ENCODE results near the gene GNB1L. TPM values are rescaled to one million over a fixed set of nuclear protein-coding genes. Genes with fewer than 3 reads are reported as not detected.

The GNB1L gene
- total RNA-seq, 1 experiment from 2014 or later, result 17.9 TPM

- no peak overlapping the region for H3K4me3 ChIP-seq (ENCODE audit: low read depth, low read length, poor library complexity, severe bottlenecking)
- DNase-seq (ENCODE audit: low spot score), result no peak
- H3K9me3 ChIP-seq (ENCODE audit: low read depth, low read length, poor library complexity, severe bottlenecking), result no peaks in the 10 kb centered on the region
- ChIA-PET POLR2A (ENCODE audit: low non-redundant PET) (no interaction called here), CTCF (interaction anchor here (1.2 kb wide), 1 partner anchor 154 kb away, joined by 10 read pairs; no protein-coding TSS in a partner anchor)
- H3K27ac ChIP-seq (ENCODE audit: low read depth, low read length, poor library complexity, severe bottlenecking), result no peak overlapping the region
- intact Hi-C loops (cut with micrococcal nuclease; ENCODE audit: unreplicated experiment), result no loop called here
- peaks cover 15% of the 10 kb centered on the region for H3K4me1 ChIP-seq (ENCODE audit: insufficient read depth, low read length, poor library complexity, severe bottlenecking)
- no peaks in the 10 kb centered on the region for H3K36me3 ChIP-seq (ENCODE audit: insufficient read depth, low read length, poor library complexity, severe bottlenecking)
- TF ChIP-seq EZH2 (IDR thresholded peaks at IDR 0.05; ENCODE audit: borderline replicate concordance, low read depth, low read length, poor library complexity, severe bottlenecking) (no peak), CTCF (conservative IDR thresholded peaks at IDR 0.05; ENCODE audit: low read depth, low read length) (no peak)
- no TSS peak for BruUV-seq (replicated peaks)
- peaks cover 54% of the 10 kb centered on the region for H3K27me3 ChIP-seq (replicated peaks; ENCODE audit: insufficient read depth, low read depth, low read length, poor library complexity)
Observed at GRCh38 chr22:19755722-19756287, 98.9 kb downstream of the GNB1L start.

DNA sequence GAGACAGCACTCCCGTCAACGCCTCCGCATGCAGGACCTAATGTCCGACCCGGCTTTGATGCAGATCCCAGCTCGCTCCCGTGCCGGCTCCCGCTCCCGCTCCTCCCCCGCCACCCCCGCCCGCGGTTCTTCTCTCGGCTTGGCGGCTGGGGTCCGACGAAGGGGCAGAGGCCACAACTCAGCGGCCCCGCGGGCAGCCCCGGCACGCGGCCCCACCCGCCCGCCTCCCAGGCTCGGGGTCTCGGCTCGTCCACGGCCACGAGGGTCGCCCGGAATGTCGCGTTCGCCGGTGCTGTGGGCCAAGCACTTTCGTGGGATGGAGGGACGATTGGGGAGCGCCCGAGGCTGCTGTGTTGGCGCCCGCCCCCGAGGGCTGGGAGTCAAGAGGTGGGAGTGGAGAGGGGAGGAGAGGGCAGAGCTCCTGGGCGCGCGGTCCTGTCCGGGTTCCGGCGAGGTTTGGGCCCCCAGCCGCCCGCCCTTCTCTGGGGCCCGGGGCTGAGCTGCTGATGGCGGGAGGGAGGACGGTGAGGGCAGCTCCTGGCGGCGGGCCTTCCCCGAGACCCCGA lies 99.4 kb downstream of the GNB1L start:
- intact Hi-C loops (cut with micrococcal nuclease; ENCODE audit: unreplicated experiment), result no loop called here
- CTCF ChIA-PET, result no interaction called here

DNA sequence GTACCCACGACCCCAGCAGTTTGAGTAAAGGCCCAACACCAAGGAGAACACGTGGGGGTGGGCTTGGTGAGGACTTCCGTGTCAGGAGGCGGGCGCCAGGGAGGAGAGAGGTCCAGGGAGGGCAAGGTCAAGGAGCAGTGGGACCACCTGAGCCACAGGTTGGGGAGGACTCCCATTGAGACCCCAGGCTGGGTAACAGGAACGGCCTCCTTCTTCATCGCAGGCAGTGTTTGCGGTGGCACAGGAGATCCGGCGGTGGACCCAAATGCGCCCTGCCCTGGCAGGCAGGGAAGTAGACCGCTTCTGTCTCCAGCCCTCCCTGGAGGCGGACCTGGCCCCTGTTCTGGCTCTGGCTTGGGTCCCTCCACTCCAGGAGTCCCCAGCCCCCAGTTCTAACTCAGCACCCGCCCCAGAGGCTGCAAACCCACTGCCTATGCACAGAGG lies 100.0 kb downstream of the GNB1L start:
- Histone ChIP-seq H3K4me1 (ENCODE audit: insufficient read depth, low read length, poor library complexity, severe bottlenecking) (peaks cover 14% of the 10 kb centered on the region), H3K4me3 (ENCODE audit: low read depth, low read length, poor library complexity, severe bottlenecking) (no peak overlapping the region), H3K27me3 (replicated peaks; ENCODE audit: insufficient read depth, low read depth, low read length, poor library complexity) (peaks cover 49% of the 10 kb centered on the region), H3K27ac (ENCODE audit: low read depth, low read length, poor library complexity, severe bottlenecking) (no peak overlapping the region), H3K9me3 (ENCODE audit: low read depth, low read length, poor library complexity, severe bottlenecking) (no peaks in the 10 kb centered on the region), H3K36me3 (ENCODE audit: insufficient read depth, low read length, poor library complexity, severe bottlenecking) (no peaks in the 10 kb centered on the region)
- ChIA-PET CTCF (no interaction called here), POLR2A (ENCODE audit: low non-redundant PET) (no interaction called here)
- TF ChIP-seq CTCF (conservative IDR thresholded peaks at IDR 0.05; ENCODE audit: low read depth, low read length) (no peak), EZH2 (IDR thresholded peaks at IDR 0.05; ENCODE audit: borderline replicate concordance, low read depth, low read length, poor library complexity, severe bottlenecking) (no peak)
- no peak for DNase-seq (ENCODE audit: low spot score)
- BruUV-seq (replicated peaks), result no TSS peak
- intact Hi-C loops (cut with micrococcal nuclease; ENCODE audit: unreplicated experiment), result no loop called here

More for the DNA sequence above, 99.4 kb downstream of the GNB1L start:
- peaks cover 15% of the 10 kb centered on the region for H3K4me1 ChIP-seq (ENCODE audit: insufficient read depth, low read length, poor library complexity, severe bottlenecking)
- H3K27ac ChIP-seq (ENCODE audit: low read depth, low read length, poor library complexity, severe bottlenecking), result no peak overlapping the region
- H3K36me3 ChIP-seq (ENCODE audit: insufficient read depth, low read length, poor library complexity, severe bottlenecking), result no peaks in the 10 kb centered on the region
- H3K9me3 ChIP-seq (ENCODE audit: low read depth, low read length, poor library complexity, severe bottlenecking), result no peaks in the 10 kb centered on the region
- BruUV-seq (replicated peaks), result no TSS peak
- H3K27me3 ChIP-seq (replicated peaks; ENCODE audit: insufficient read depth, low read depth, low read length, poor library complexity), result peaks cover 54% of the 10 kb centered on the region
- TF ChIP-seq EZH2 (IDR thresholded peaks at IDR 0.05; ENCODE audit: borderline replicate concordance, low read depth, low read length, poor library complexity, severe bottlenecking) (no peak), CTCF (conservative IDR thresholded peaks at IDR 0.05; ENCODE audit: low read depth, low read length) (no peak)
- POLR2A ChIA-PET (ENCODE audit: low non-redundant PET), result no interaction called here
- DNase-seq (ENCODE audit: low spot score), result no peak
- H3K4me3 ChIP-seq (ENCODE audit: low read depth, low read length, poor library complexity, severe bottlenecking), result no peak overlapping the region

Measured in A673 (cell line).